HepG2 (cell line): Measurements from ENCODE around the gene RYR2. TPM values are rescaled to one million over a fixed set of nuclear protein-coding genes. Genes with fewer than 3 reads are reported as not detected.

Source experiments
- ATAC-seq: fragments of 200-7000 bp; cut with Tn5 transposase; 3 replicates; pipeline ENCODE4 v1.9.1; 2020; ENCODE audit warnings: mild to moderate bottlenecking, moderate library complexity
- BruUV-seq: library from RNA; stranded (reverse); fragments of 400-500 nt; replicated peaks from 2 replicates; lab custom pipeline; 2021; lab: Mats Ljungman, UMichigan
- CTCF ChIA-PET: fragments of 300-600 bp; formaldehyde crosslinking; extraction: SDS; loops from one replicate; lab custom pipeline; 2021; ENCODE audit warnings: low total read pairs, inconsistent platforms, low intra/inter-chr PET ratio; lab: Yijun Ruan, JAX
- POLR2A ChIA-PET: fragments of 350-600 bp; sonication (Branson Sonifier 250); formaldehyde crosslinking; loops from one replicate; lab custom pipeline; 2020; ENCODE audit warnings: antibody characterized with exemption, inconsistent platforms; lab: Yijun Ruan, JAX
- DNase-seq: peaks from one replicate; pipeline ENCODE4 v3.0.0-alpha.2; 2015; ENCODE audit warnings: low spot score
- FAIRE-seq: peaks from 3 replicates; lab custom pipeline; 2011; peaks lifted over from hg19 to GRCh38; lab: Jason Lieb, UNC
- H2AFZ ChIP-seq: one replicate; pipeline ENCODE4 v1.6.1; 2011; ENCODE audit warnings: low read length, inconsistent platforms
- H3K27ac ChIP-seq: fragments of 300-600 bp; 3 replicates; pipeline ENCODE4 v1.8.0; 2011; ENCODE audit warnings: mixed run types, mild to moderate bottlenecking, mixed read lengths, low read length, inconsistent platforms; ENCODE audit not compliant: insufficient read depth; ENCODE audit errors: extremely low read length
- H3K27me3 ChIP-seq, 2 experiments: fragments of 200-600 bp in 1 of 2; 2 replicates in 1 of 2; 3 replicates in 1 of 2; pipeline versions ENCODE4 v1.6.0 to v1.8.0; 2011; ENCODE audit warnings: low read length in 2 of 2, mild to moderate bottlenecking in 2 of 2, moderate library complexity in 2 of 2, inconsistent platforms in 1 of 2; ENCODE audit not compliant: insufficient read depth in 2 of 2, control insufficient read depth in 1 of 2
- H3K36me3 ChIP-seq, 2 experiments: fragments of 200-600 bp in 1 of 2; replicated peaks in 1 of 2; 2 replicates in 1 of 2; 3 replicates in 1 of 2; pipeline versions ENCODE4 v1.5.1 to v1.8.0; 2011; ENCODE audit warnings: low read length in 2 of 2, inconsistent platforms in 1 of 2; ENCODE audit not compliant: insufficient read depth in 2 of 2, control insufficient read depth in 1 of 2
- H3K4me1 ChIP-seq: 2 replicates; pipeline ENCODE4 v1.5.1; 2012; ENCODE audit warnings: low read length, inconsistent platforms; ENCODE audit not compliant: insufficient read depth
- H3K4me2 ChIP-seq: 2 replicates; pipeline ENCODE4 v1.6.0; 2011; ENCODE audit warnings: low read depth, low read length, inconsistent platforms
- H3K4me3 ChIP-seq, 3 experiments: fragments of 200-600 bp in 1 of 3; sonication (generic), shearing (Covaris generic) in 1 of 3; replicated peaks in 1 of 3; 2 replicates each; pipeline ENCODE4 v1.5.1; 2011 to 2016; ENCODE audit warnings: low read length in 3 of 3, inconsistent platforms in 2 of 3, low read depth in 2 of 3, mild to moderate bottlenecking in 2 of 3, control low read depth in 1 of 3, mixed read lengths in 1 of 3; ENCODE audit not compliant: insufficient read depth in 1 of 3
- H3K79me2 ChIP-seq: one replicate; pipeline ENCODE4 v1.6.1; 2011; ENCODE audit warnings: low read length, inconsistent platforms; ENCODE audit not compliant: insufficient read depth
- H3K9ac ChIP-seq: 2 replicates; pipeline ENCODE4 v1.6.0; 2011; ENCODE audit warnings: mild to moderate bottlenecking, low read depth, low read length, inconsistent platforms; ENCODE audit not compliant: insufficient read depth
- H3K9me3 ChIP-seq: 2 replicates; pipeline ENCODE4 v1.5.1; 2012; ENCODE audit warnings: mild to moderate bottlenecking, low read length
- H4K20me1 ChIP-seq: 2 replicates; pipeline ENCODE4 v1.6.0; 2011; ENCODE audit warnings: inconsistent platforms, mild to moderate bottlenecking, low read length, moderate library complexity; ENCODE audit not compliant: insufficient read depth
- KLF13 ChIP-seq: sonication (generic); formaldehyde crosslinking; IDR thresholded peaks from 2 replicates; pipeline ENCODE4 v1.4.0; 2020; ENCODE audit warnings: mild to moderate bottlenecking, missing genetic modification reagents
- MIXL1 ChIP-seq: IDR thresholded peaks from 2 replicates; pipeline ENCODE4 v1.6.1; 2016
- REXO4 ChIP-seq: sonication (generic); formaldehyde crosslinking; IDR thresholded peaks from 2 replicates; pipeline ENCODE4 v1.8.0; 2022; ENCODE audit warnings: missing genetic modification reagents, mild to moderate bottlenecking, borderline replicate concordance
- SMC3 ChIP-seq: IDR thresholded peaks from 2 replicates; pipeline ENCODE4 v1.6.1; 2011; ENCODE audit warnings: low read length, improper control_type of control experiment
- SRF ChIP-seq: IDR thresholded peaks from 2 replicates; pipeline ENCODE4 v1.6.1; 2011; ENCODE audit warnings: mild to moderate bottlenecking, low read depth, low read length, moderate library complexity
- STAG1 ChIP-seq: sonication (generic); formaldehyde crosslinking; IDR thresholded peaks from 2 replicates; pipeline ENCODE4 v1.4.0; 2020; ENCODE audit warnings: missing genetic modification reagents
- XRCC5 ChIP-seq: fragments of 200-400 bp; formaldehyde crosslinking; optimal IDR thresholded peaks from 2 replicates; pipeline ENCODE3; 2017; ENCODE audit warnings: mild to moderate bottlenecking, low read length
- YEATS2 ChIP-seq: sonication (generic); formaldehyde crosslinking; IDR thresholded peaks from 2 replicates; pipeline ENCODE4 v1.4.0; 2020; ENCODE audit warnings: missing genetic modification reagents, borderline replicate concordance
- ZNF746 ChIP-seq: sonication (generic); formaldehyde crosslinking; IDR thresholded peaks from 2 replicates; pipeline ENCODE4 v1.8.0; 2022; ENCODE audit warnings: mild to moderate bottlenecking, missing genetic modification reagents
- ZNF761 ChIP-seq: sonication (generic); formaldehyde crosslinking; conservative IDR thresholded peaks from 2 replicates; pipeline ENCODE4 v1.4.0; 2020; ENCODE audit warnings: mild to moderate bottlenecking, missing genetic modification reagents
- WGBS: methylation state at CpG from one replicate; pipeline ENCODE4 v1.1.6; 2017; ENCODE audit warnings: low lambda C conversion rate; 5-methylcytosine and 5-hydroxymethylcytosine counted together
- in situ Hi-C: cut with HindIII; loops from 2 replicates; pipeline ENCODE4 v1.10.0; 2017; ENCODE audit warnings: low pct_unique_long_range_greater_than_20kb; ENCODE audit not compliant: extremely low pct_ligation_motif_present
- intact Hi-C: fragments of 100-400 bp; cut with micrococcal nuclease; formaldehyde crosslinking; loops from one replicate; pipeline ENCODE4 v1.10.0; 2022; ENCODE audit not compliant: unreplicated experiment
- polyA plus RNA-seq, 8 experiments: library from polyadenylated mRNA; depleted of rRNA in 3 of 8; stranded (reverse) in 7 of 8; unstranded in 1 of 8; fragments of >200 nt; fragmentation: Illumina TruSeq in 4 of 8; extraction: Trizol in 4 of 8; gene quantifications; 2 replicates each; pipeline versions ENCODE4 v1.2.1 to v1.2.3, GENCODE V29; 2011 to 2016; ENCODE audit warnings: low read depth in 4 of 8, missing spikeins in 1 of 8, mixed read lengths in 1 of 8; ENCODE audit not compliant: insufficient read depth in 1 of 8
- total RNA-seq, 5 experiments: library from RNA; depleted of rRNA; stranded (reverse); fragments of >200 nt; fragmentation: Illumina TruSeq; extraction: Trizol; gene quantifications; 2 replicates each; pipeline ENCODE4 v1.2.3, GENCODE V29; 2016; ENCODE audit warnings: low read depth in 1 of 5
- TF ChIP-seq, protein P1 (sequence below): sonication (generic); formaldehyde crosslinking; IDR thresholded peaks from 2 replicates; pipeline ENCODE4 v1.5.0; 2020; ENCODE audit warnings: mild to moderate bottlenecking, missing genetic modification reagents, moderate library complexity
- TF ChIP-seq, protein P2 (sequence below): sonication (generic); formaldehyde crosslinking; IDR thresholded peaks from 2 replicates; pipeline ENCODE4 v1.4.0; 2020; ENCODE audit warnings: mild to moderate bottlenecking, missing genetic modification reagents
- TF ChIP-seq, protein P3 (sequence below): fragments of 450-650 bp; IDR thresholded peaks from 2 replicates; pipeline ENCODE4 v1.6.1; 2016
- TF ChIP-seq, protein P4 (sequence below): sonication (generic); formaldehyde crosslinking; IDR thresholded peaks from 2 replicates; pipeline ENCODE4 v1.4.0; 2020; ENCODE audit warnings: mild to moderate bottlenecking, missing genetic modification reagents

The RYR2 gene
- total and polyA plus RNA-seq, 2 of the 13 experiments (the other 11 are each of a cell fraction or from before 2014, with no cell fraction given): not detected

DNA sequence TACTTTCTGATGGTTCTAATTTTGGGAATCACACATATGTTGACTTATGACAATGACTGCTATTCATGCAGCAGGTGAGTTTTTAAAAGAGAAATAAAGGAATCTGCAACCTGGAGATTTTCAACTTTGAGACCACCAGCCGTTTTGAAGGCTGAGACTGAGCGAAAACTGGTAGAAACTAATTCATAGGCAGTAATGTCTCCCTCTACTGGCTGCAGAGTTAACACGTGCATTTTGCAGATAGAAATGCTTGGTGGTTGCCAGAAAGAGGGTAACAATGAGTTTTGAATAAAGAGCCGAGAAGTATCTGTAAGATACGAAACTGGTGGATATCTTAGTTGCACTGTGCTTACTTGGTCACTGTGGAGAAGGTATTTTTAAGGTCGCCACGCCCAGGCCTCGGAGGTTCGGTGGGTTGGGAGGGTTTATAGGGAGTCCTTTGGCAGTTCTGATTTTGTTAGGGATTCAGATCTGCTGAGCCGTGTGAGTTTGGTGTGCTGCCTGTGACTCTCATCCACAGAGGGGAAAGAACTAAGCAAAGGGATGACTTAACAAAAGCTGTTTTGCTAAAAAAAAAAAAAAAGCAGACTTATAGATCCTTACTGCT lies 83.0 kb downstream of the RYR2 start:
- Histone ChIP-seq H3K4me1 (no peaks in the 10 kb centered on the region), H3K27me3 (no peaks in the 10 kb centered on the region; a peak in 1 of 5 replicates), H4K20me1 (no peaks in the 10 kb centered on the region), H3K4me2 (no peak overlapping the region), H3K9me3 (no peaks in the 10 kb centered on the region), H3K4me3 (no peak overlapping the region), H3K79me2 (no peaks in the 10 kb centered on the region), H2AFZ (no peak overlapping the region), H3K9ac (no peak overlapping the region), H3K27ac (no peak overlapping the region), H3K36me3 (no peaks in the 10 kb centered on the region)
- ChIA-PET CTCF (interaction anchor here (1.3 to 1.8 kb wide), 2 partner anchors 371 to 1022 kb away, joined by 3 to 7 read pairs; no protein-coding TSS in a partner anchor), POLR2A (no interaction called here)
- intact Hi-C loops (loop anchor here (2.0 to 10.0 kb wide), 2 partner anchors 372 to 1020 kb away; no protein-coding TSS in a partner anchor), in situ Hi-C loops (loop anchor here (25.0 kb wide), 2 partner anchors 363 to 1013 kb away; no protein-coding TSS in a partner anchor)
- no peak for TF ChIP-seq KLF13 (CRISPR knock-in tag)
- TF ChIP-seq YEATS2 (CRISPR knock-in tag): no peak
- TF ChIP-seq MIXL1 (CRISPR knock-in tag): 0 out of 2 replicates have a peak, but pooled peaks have one; percentile 23
- TF ChIP-seq, protein P1, sequence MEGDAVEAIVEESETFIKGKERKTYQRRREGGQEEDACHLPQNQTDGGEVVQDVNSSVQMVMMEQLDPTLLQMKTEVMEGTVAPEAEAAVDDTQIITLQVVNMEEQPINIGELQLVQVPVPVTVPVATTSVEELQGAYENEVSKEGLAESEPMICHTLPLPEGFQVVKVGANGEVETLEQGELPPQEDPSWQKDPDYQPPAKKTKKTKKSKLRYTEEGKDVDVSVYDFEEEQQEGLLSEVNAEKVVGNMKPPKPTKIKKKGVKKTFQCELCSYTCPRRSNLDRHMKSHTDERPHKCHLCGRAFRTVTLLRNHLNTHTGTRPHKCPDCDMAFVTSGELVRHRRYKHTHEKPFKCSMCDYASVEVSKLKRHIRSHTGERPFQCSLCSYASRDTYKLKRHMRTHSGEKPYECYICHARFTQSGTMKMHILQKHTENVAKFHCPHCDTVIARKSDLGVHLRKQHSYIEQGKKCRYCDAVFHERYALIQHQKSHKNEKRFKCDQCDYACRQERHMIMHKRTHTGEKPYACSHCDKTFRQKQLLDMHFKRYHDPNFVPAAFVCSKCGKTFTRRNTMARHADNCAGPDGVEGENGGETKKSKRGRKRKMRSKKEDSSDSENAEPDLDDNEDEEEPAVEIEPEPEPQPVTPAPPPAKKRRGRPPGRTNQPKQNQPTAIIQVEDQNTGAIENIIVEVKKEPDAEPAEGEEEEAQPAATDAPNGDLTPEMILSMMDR (CRISPR knock-in tag): peak; percentile 72
- TF ChIP-seq REXO4: no peak
- no peak for TF ChIP-seq SRF
- peak; percentile 63 for TF ChIP-seq STAG1 (CRISPR knock-in tag)
- no peak for TF ChIP-seq ZNF761 (CRISPR knock-in tag)
- no peak for TF ChIP-seq ZNF746 (CRISPR knock-in tag)
- peak; percentile 62 for TF ChIP-seq SMC3
- peak; percentile 16 for TF ChIP-seq XRCC5
- TF ChIP-seq, protein P2, sequence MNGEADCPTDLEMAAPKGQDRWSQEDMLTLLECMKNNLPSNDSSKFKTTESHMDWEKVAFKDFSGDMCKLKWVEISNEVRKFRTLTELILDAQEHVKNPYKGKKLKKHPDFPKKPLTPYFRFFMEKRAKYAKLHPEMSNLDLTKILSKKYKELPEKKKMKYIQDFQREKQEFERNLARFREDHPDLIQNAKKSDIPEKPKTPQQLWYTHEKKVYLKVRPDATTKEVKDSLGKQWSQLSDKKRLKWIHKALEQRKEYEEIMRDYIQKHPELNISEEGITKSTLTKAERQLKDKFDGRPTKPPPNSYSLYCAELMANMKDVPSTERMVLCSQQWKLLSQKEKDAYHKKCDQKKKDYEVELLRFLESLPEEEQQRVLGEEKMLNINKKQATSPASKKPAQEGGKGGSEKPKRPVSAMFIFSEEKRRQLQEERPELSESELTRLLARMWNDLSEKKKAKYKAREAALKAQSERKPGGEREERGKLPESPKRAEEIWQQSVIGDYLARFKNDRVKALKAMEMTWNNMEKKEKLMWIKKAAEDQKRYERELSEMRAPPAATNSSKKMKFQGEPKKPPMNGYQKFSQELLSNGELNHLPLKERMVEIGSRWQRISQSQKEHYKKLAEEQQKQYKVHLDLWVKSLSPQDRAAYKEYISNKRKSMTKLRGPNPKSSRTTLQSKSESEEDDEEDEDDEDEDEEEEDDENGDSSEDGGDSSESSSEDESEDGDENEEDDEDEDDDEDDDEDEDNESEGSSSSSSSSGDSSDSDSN (CRISPR knock-in tag): no peak
- TF ChIP-seq, protein P3, sequence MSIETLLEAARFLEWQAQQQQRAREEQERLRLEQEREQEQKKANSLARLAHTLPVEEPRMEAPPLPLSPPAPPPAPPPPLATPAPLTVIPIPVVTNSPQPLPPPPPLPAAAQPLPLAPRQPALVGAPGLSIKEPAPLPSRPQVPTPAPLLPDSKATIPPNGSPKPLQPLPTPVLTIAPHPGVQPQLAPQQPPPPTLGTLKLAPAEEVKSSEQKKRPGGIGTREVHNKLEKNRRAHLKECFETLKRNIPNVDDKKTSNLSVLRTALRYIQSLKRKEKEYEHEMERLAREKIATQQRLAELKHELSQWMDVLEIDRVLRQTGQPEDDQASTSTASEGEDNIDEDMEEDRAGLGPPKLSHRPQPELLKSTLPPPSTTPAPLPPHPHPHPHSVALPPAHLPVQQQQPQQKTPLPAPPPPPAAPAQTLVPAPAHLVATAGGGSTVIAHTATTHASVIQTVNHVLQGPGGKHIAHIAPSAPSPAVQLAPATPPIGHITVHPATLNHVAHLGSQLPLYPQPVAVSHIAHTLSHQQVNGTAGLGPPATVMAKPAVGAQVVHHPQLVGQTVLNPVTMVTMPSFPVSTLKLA: 0 out of 2 replicates have a peak, but pooled peaks have one; percentile 3
- TF ChIP-seq, protein P4, sequence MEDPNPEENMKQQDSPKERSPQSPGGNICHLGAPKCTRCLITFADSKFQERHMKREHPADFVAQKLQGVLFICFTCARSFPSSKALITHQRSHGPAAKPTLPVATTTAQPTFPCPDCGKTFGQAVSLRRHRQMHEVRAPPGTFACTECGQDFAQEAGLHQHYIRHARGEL (CRISPR knock-in tag): peak; percentile 95
- FAIRE-seq: peak; percentile 39
- peak; percentile 13 for DNase-seq
- WGBS: 9% methylated on average over 10 of the region's 10 CpGs
- BruUV-seq: no TSS peak
- peak; percentile 72 for ATAC-seq
